Ovary (tissue), 9 donors: Measurements from ENCODE around the gene FEM1B. TPM values are rescaled to one million over a fixed set of nuclear protein-coding genes. Genes with fewer than 3 reads are reported as not detected.

Source experiments
- DNase-seq, 5 donors: peaks; one replicate each; pipeline ENCODE4 v3.0.0-alpha.2; 2019 to 2020
- H3K27ac ChIP-seq, 2 donors: fragments of 200-600 bp; one replicate each; pipeline versions ENCODE4 v1.5.1 to v1.8.0; 2019 to 2022
- H3K27me3 ChIP-seq: fragments of 200-600 bp; one replicate; pipeline ENCODE4 v1.8.0; 2022
- H3K36me3 ChIP-seq: fragments of 200-600 bp; sonication (generic); one replicate; pipeline ENCODE4 v1.5.1; 2019
- H3K4me1 ChIP-seq: one replicate; pipeline ENCODE4 v1.8.1; 2013; ENCODE audit warnings: mild to moderate bottlenecking, moderate library complexity; ENCODE audit not compliant: insufficient read depth
- H3K4me3 ChIP-seq: fragments of 200-600 bp; sonication (generic); one replicate; pipeline ENCODE4 v1.5.1; 2017
- H3K9me3 ChIP-seq, 2 donors: fragments of 200-600 bp in 1 of 2; sonication (generic) in 1 of 2; one replicate each; pipeline versions ENCODE4 v1.5.1 to v1.8.1; 2013 to 2019; ENCODE audit warnings: mild to moderate bottlenecking in 1 of 2, moderate library complexity in 1 of 2
- CTCF ChIP-seq, 3 donors: fragments of 450-650 bp in 2 of 3; fragments of 200-600 bp in 1 of 3; IDR thresholded peaks; one replicate each; pipeline versions ENCODE4 v1.5.1 to v1.8.0; 2016 to 2022; ENCODE audit warnings: antibody characterized with exemption in 3 of 3, mild to moderate bottlenecking in 1 of 3
- EP300 ChIP-seq: sonication (generic); formaldehyde crosslinking; IDR thresholded peaks from one replicate; pipeline ENCODE4 v1.6.1; 2017; ENCODE audit warnings: antibody characterized with exemption
- POLR2A ChIP-seq: fragments of 450-650 bp; IDR thresholded peaks from one replicate; pipeline ENCODE4 v1.6.1; 2017; ENCODE audit warnings: antibody characterized with exemption, mild to moderate bottlenecking, moderate library complexity
- WGBS, 3 donors: extraction: QIAGEN DNeasy Blood & Tissue Kit in 1 of 3; methylation state at CpG; one replicate each; pipeline versions ENCODE4 v1.1.5 to v1.1.7; 2013 to 2017; 5-methylcytosine and 5-hydroxymethylcytosine counted together
- intact Hi-C, 4 donors: fragments of 100-400 bp; cut with DNase I; formaldehyde crosslinking; loops; one replicate each; pipeline versions ENCODE4 v1.11.0 to v1.15.1; 2022 to 2023
- polyA plus RNA-seq, 2 donors: library from polyadenylated mRNA; stranded (reverse); fragments of 200-250 nt in 1 of 2; fragments of 350-450 nt in 1 of 2; fragmentation: Illumina TruSeq in 1 of 2; extraction: RNeasy Lipid Tissue Mini Kit (QIAGEN cat#74804) in 1 of 2; gene quantifications; one replicate each; pipeline ENCODE4 v1.2.3, GENCODE V29; 2013 to 2014
- total RNA-seq, 7 donors: library from RNA; depleted of rRNA in 2 of 7; stranded (reverse); fragments of >200 nt in 2 of 7; fragmentation: NEBNext Ultra II Directional in 3 of 7; extraction: Animal tissue kit (Norgen Biotek cat#: 25700) in 3 of 7; gene quantifications; one replicate each; pipeline versions ENCODE4 v1.1.0 to v1.2.4, GENCODE V29; 2016 to 2023
- donor health status: DM: no; HTN: no; CAD: no; lungs with moderate emphysema.
- donor health status: DM: no; HTN: no; CAD: no.
- donor health status: Bipolar disorder and iron deficiency.
- donor health status: DM: yes; HTN: yes; CAD: no.
- donor health status: DM: no; HTN: no; CAD: no.
- donor health status: DM: yes; HTN: yes; CAD: no.

The FEM1B gene
- total and polyA plus RNA-seq, 9 donors = 15.8 to 83.2 (median 54.8) TPM

- peak; percentile 89 to 94 (median 91) for DNase-seq
- H3K36me3 ChIP-seq = no peaks in the 10 kb centered on the region
- 4 to 8% (median 7%) methylated on average over 56 to 57 of the region's 57 CpGs for WGBS, 3 donors
- peak overlapping the region; percentile 83 to 93 for H3K27ac ChIP-seq
- TF ChIP-seq EP300 (peak; percentile 35), CTCF (IDR thresholded peaks at IDR 0.05) (no peak), POLR2A (peak; percentile 93)
- intact Hi-C loops = loop anchor here in 2 of 4 donors (5.0 to 10.0 kb wide), 5 partner anchors 48 to 618 kb away; no protein-coding TSS in a partner anchor
- peaks cover 4% of the 10 kb centered on the region for H3K4me1 ChIP-seq
- no peaks in the 10 kb centered on the region for H3K27me3 ChIP-seq
- H3K4me3 ChIP-seq = peak overlapping the region; percentile 60
- no peaks in the 10 kb centered on the region for H3K9me3 ChIP-seq
Observed at GRCh38 chr15:68256675-68257450, 20.7 kb upstream of the FEM1B start.

GRCh38 chr15:68258692-68259091, 18.9 kb upstream of the FEM1B start:
- H3K27me3 ChIP-seq = peaks cover 3% of the 10 kb centered on the region
- peak overlapping the region in 1 of 2 donors; percentile 15 for H3K27ac ChIP-seq
- no peak overlapping the region for H3K4me3 ChIP-seq
- 52 to 55% (median 54%) methylated on average over 4 of the region's 4 CpGs for WGBS, 3 donors
- H3K36me3 ChIP-seq = no peaks in the 10 kb centered on the region
- peaks cover 4% of the 10 kb centered on the region for H3K4me1 ChIP-seq
- TF ChIP-seq CTCF (IDR thresholded peaks at IDR 0.05) (no peak), POLR2A (no peak), EP300 (no peak)
- H3K9me3 ChIP-seq = no peaks in the 10 kb centered on the region
- intact Hi-C loops = loop anchor here in 2 of 4 donors (5.0 to 10.0 kb wide), 5 partner anchors 46 to 616 kb away; no protein-coding TSS in a partner anchor
- DNase-seq = peak in 1 of 5 donors; percentile 44

GRCh38 chr15:68259883-68260282, 17.7 kb upstream of the FEM1B start:
- no peak overlapping the region for H3K4me3 ChIP-seq
- intact Hi-C loops = loop anchor here in 2 of 4 donors (5.0 to 10.0 kb wide), 5 partner anchors 45 to 615 kb away; no protein-coding TSS in a partner anchor
- DNase-seq = no peak
- peaks cover 4% of the 10 kb centered on the region for H3K4me1 ChIP-seq
- no peaks in the 10 kb centered on the region for H3K9me3 ChIP-seq
- no peaks in the 10 kb centered on the region for H3K36me3 ChIP-seq
- TF ChIP-seq CTCF (IDR thresholded peaks at IDR 0.05) (no peak), EP300 (no peak), POLR2A (no peak)
- 87 to 94% (median 90%) methylated on average over 2 of the region's 2 CpGs for WGBS, 3 donors
- no peak overlapping the region for H3K27ac ChIP-seq
- peaks cover 3% of the 10 kb centered on the region for H3K27me3 ChIP-seq

GRCh38 chr15:68261241-68261640, 16.3 kb upstream of the FEM1B start:
- DNase-seq = no peak
- no peak overlapping the region for H3K4me3 ChIP-seq

More at GRCh38 chr15:68261241-68261640, 16.3 kb upstream of the FEM1B start:
- H3K4me1 ChIP-seq = peaks cover 4% of the 10 kb centered on the region
- TF ChIP-seq EP300 (no peak), POLR2A (no peak), CTCF (IDR thresholded peaks at IDR 0.05) (no peak)
- no peaks in the 10 kb centered on the region for H3K9me3 ChIP-seq
- no peak overlapping the region for H3K27ac ChIP-seq
- intact Hi-C loops = no loop called here
- peaks cover 3% of the 10 kb centered on the region for H3K27me3 ChIP-seq
- WGBS, 3 donors = 88 to 93% (median 93%) methylated on average over 3 of the region's 3 CpGs
- no peaks in the 10 kb centered on the region for H3K36me3 ChIP-seq
